ENCODE measurements around the gene PIK3R3.
"Not testable (repeated sequence)": the region's sequence is repeated elsewhere in the genome, so short reads cannot be mapped to it uniquely, and the experiment has no call there.

Gene PIK3R3

GRCh38 chr1:46098027-46098712 lies 34.3 kb downstream of the PIK3R3 start:
- DNase-seq, result no peak

- no peak for DNase-seq
These were observed 35.3 kb downstream of the PIK3R3 start for GRCh38 chr1:46097149-46097472.

- DNase-seq, result no peak
These were observed 35.9 kb downstream of the PIK3R3 start for GRCh38 chr1:46096269-46097148.

GRCh38 chr1:46095110-46095509 lies 37.3 kb downstream of the PIK3R3 start:
- DNase-seq, result not testable (repeated sequence)

- DNase-seq, result no peak
These were observed 37.9 kb downstream of the PIK3R3 start for GRCh38 chr1:46094471-46095005.

- not testable (repeated sequence) for DNase-seq
These were observed 38.6 kb downstream of the PIK3R3 start for GRCh38 chr1:46093832-46094231.

GRCh38 chr1:46087891-46088290 lies 44.5 kb downstream of the PIK3R3 start:
- DNase-seq, result no peak

GRCh38 chr1:46086576-46086975 lies 45.9 kb downstream of the PIK3R3 start:
- no peak for DNase-seq

GRCh38 chr1:46084553-46085451 lies 47.6 kb downstream of the PIK3R3 start:
- DNase-seq, result no peak

- DNase-seq, result no peak
These were observed 48.9 kb downstream of the PIK3R3 start for GRCh38 chr1:46083579-46083978.

- no peak for DNase-seq
These were observed 50.8 kb downstream of the PIK3R3 start for GRCh38 chr1:46081619-46082018.

- no peak for DNase-seq
These were observed 51.2 kb downstream of the PIK3R3 start for GRCh38 chr1:46081206-46081605.

- DNase-seq, result no peak
These were observed 52.2 kb downstream of the PIK3R3 start for GRCh38 chr1:46080257-46080656.

- no peak for DNase-seq
These were observed 54.8 kb downstream of the PIK3R3 start for GRCh38 chr1:46077644-46078043.

- DNase-seq, result no peak
These were observed 56.1 kb downstream of the PIK3R3 start for GRCh38 chr1:46076343-46076742.

GRCh38 chr1:46072975-46073374 lies 59.5 kb downstream of the PIK3R3 start:
- DNase-seq, result no peak

- no peak for DNase-seq
These were observed 62.1 kb downstream of the PIK3R3 start for GRCh38 chr1:46070164-46070814.

- no peak for DNase-seq
These were observed 63.9 kb downstream of the PIK3R3 start for GRCh38 chr1:46068525-46068924.

GRCh38 chr1:46067652-46068051 lies 64.8 kb downstream of the PIK3R3 start:
- DNase-seq, result no peak

- DNase-seq, result no peak
These were observed 67.0 kb downstream of the PIK3R3 start for GRCh38 chr1:46065405-46065804.

- DNase-seq, result no peak
These were observed 67.7 kb downstream of the PIK3R3 start for GRCh38 chr1:46064708-46065107.

GRCh38 chr1:46062651-46063319 lies 69.6 kb downstream of the PIK3R3 start:
- DNase-seq, result no peak
